ENCODE measurements around the gene ZFR.
"Not testable (repeated sequence)": the region's sequence is repeated elsewhere in the genome, so short reads cannot be mapped to it uniquely, and the experiment has no call there.

The ZFR gene

GRCh38 chr5:32450952-32451351 lies 6.4 kb upstream of the ZFR start:
- no peak for DNase-seq

DNA sequence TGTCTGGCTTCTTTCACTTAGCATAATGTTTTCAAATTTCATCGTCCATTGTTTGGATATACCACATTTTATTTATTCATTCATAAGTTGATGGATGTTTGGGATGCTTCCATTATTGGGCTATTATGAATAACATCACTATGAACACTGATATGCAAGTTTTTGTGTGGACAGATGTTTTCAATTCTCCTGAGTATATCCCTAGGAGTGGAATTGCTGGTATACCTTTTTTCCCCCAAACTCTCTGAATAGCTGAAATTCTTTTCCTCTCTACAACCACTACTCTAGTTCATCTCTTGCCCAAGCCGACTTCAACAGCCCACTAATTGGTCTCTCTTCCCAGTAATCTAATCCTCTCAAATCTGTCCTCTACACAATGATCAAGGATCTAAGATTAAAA lies 4.7 kb upstream of the ZFR start:
- DNase-seq = no peak

GRCh38 chr5:32446630-32447029 lies 2.1 kb upstream of the ZFR start:
- peak; percentile 23 to 44 for DNase-seq

- DNase-seq = no peak
Observed at GRCh38 chr5:32445831-32446614, 1.5 kb upstream of the ZFR start.

DNA sequence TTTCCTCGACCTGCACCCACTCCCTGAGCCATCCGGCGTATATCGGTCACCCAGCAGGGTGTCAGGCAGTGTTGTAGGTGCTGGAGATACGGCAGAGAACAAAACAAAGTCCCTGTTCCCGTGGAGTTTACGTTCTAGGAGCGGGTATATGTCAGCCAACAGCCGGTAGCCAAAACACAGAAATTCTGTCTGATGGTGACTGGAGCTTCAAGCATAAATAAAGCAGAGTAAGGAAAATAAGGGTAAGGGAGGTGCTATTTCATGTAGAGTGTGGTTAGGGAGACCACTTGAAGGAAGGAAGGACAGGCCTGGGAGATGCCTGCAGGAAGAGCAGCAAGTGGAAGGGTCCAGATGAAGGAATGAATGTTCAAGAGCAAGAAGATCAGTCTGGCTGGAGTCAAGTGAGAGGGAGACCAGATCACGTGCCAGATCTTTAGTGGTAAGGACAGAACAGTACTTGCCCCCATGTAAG lies 783 bp upstream of the ZFR start:
- no peak for DNase-seq

GRCh38 chr5:32443541-32444430 lies 754 bp downstream of the ZFR start:
- DNase-seq = peak; percentile 13 to 18

DNA sequence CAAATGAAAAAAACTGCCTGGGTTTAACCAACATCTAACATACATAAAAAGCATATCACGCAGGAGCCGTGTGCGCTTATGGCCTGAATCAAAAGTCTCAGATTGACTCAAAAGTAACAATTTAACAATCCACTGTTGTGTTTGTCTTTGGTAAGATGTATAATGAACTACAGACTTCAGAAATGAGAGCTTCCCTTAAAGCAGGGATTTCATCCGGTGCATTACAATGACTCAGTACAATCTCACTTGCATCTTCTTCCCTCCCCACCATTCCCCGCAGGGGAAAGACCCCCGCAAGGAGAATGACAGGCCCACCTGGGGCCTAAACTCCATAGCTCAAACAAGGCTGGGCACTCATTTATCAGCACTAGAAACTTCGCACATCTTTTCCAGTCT lies 1.4 kb downstream of the ZFR start:
- DNase-seq = peak; percentile 18 to 25

GRCh38 chr5:32439086-32439642 lies 5.4 kb downstream of the ZFR start:
- no peak for DNase-seq

DNA sequence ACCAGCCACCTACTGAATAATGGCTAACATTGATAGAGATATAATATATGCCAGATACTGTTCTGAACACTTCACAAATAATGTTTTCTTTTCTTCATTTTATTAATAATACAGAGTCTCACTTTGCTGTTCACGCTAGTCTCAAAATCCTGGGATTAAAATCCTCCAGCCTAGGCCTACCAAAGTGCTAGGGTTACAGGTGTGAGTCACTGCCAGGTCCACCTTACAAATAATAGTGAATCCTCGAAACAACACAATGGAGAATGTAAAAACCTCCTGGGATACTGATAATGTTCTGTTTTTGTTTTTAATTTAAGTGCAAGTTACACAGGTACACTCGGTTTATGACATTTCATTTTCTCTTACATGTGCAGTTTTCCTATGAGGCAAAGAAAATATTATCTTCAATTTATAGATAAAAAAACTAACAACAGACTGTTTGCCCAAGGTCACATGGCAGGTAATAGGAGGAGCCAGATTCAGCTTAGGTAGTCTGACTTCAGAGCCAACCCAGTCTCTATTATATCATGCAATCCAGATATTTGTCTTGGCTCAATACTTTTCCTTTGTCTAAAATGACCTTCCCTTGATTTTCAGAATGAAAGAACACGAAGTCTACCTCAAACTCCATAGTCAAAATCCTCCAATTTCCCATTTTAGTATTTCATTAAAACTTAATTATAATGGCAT lies 7.8 kb downstream of the ZFR start:
- no peak for DNase-seq

GRCh38 chr5:32435383-32435782 lies 9.2 kb downstream of the ZFR start:
- DNase-seq = no peak

DNA sequence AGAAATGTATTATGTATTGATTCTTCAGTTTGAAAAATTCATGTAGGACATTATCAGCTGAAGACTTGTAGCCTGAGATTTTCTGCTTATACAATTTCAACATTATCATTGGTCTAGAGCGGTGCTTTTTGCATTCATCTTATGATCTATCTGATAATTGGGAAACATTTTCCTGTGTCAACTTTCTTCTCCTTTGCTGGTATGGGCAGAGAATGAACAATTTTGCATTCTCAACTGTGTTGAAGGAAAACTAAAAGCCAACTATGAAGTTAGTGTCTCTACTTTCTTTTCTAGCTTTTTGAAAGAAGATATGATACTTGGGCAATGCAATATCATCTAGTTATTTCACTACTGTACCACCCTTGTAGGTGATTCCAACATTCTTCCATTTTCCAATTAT lies 10.3 kb downstream of the ZFR start:
- DNase-seq = peak; percentile 45 to 56

- DNase-seq = no peak
Observed at GRCh38 chr5:32432633-32433032, 11.9 kb downstream of the ZFR start.

- not testable (repeated sequence) for DNase-seq
Observed at GRCh38 chr5:32430825-32431224, 13.7 kb downstream of the ZFR start.

DNA sequence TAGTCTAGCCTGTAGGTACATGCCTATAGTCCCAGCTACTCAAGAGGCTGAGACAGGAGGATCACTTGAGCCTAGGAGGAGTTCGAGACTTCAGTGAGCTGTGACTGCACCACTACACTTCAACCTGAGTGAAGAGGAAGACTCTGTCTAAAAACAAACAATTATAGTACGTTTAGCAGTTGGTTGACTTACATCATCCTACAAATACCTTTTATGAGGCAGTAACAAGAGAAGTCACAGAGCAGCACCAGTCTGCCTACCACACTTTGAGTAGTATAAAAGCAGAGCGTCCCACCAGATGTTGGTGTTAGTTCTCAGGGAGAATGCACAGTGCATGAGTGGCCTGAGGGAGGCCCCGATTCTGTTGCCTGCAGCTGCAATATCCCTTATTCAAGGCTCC lies 16.1 kb downstream of the ZFR start:
- no peak for DNase-seq

DNA sequence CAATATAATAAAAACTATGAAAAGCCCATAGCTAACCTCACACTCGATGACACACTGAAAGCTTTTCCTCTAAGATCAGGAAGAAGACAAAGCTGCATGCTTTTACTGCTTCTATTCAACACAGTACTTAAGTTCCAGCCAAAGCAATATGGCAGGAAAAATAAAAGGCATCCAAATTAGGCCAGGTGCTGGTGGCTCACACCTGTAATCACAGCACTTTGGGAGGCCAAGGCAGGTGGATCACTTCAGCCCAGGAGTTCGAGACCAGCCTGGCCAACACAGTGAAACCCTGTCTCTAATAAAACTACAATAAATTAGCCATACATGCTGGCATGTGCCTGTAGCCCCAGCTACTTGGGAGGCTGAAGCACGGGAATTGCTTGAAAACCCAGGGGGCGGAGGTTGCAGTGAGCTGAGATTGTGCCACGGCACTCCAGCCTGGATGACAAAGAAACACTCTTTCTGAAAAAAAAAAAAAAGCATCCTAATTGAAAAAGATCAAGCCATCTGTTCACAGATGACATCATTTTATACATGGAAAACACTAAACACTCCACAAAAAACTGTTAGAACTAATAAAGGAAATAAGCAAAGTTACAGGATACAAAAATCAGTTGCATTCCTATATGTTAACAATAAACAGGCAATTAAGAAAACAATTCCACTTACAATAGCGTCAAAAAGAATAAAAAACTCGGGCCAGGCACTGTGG lies 17.9 kb downstream of the ZFR start:
- DNase-seq = no peak

GRCh38 chr5:32422697-32423096 lies 21.8 kb downstream of the ZFR start:
- DNase-seq = no peak

- no peak for DNase-seq
Observed at GRCh38 chr5:32421075-32421474, 23.5 kb downstream of the ZFR start.

DNA sequence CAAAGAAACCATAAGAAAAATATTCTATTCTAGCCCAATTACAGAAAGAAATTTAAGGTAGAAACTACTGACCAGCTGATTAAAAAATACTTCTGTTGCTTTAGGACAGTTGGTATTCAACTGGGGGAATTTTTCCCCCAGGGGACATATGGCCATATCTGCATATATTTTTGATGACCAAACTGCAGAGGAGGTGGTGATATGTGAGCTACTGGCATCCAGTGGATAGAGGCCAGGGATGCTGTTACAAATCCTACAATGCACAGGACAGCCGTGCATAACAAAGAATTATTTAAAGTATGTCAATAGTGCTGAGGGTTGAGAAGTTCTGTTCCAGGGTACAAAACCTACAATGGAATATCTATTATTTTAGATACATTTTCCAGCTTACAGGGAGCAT lies 24.0 kb downstream of the ZFR start:
- no peak for DNase-seq

GRCh38 chr5:32419791-32420190 lies 24.7 kb downstream of the ZFR start:
- no peak for DNase-seq

GRCh38 chr5:32413466-32414263 lies 30.9 kb downstream of the ZFR start:
- DNase-seq = no peak

DNA sequence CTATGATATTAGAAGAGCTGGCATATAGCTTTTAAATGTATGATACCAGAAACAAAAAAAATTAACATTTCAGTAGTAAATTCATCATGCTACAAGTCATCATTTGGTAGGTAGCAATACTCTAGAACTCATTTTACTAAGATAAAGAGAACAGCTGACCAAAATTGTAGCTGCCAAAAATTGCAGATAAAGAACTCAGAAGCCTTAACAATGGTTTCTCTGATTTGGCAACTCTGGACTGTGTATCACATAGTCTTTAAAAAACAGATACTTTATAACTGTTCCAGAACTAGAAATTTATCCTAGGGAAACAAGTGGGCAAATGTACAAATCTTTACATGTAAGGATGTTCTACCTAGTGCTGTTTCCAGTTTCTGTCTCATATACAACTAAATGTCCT lies 33.9 kb downstream of the ZFR start:
- DNase-seq = no peak

DNA sequence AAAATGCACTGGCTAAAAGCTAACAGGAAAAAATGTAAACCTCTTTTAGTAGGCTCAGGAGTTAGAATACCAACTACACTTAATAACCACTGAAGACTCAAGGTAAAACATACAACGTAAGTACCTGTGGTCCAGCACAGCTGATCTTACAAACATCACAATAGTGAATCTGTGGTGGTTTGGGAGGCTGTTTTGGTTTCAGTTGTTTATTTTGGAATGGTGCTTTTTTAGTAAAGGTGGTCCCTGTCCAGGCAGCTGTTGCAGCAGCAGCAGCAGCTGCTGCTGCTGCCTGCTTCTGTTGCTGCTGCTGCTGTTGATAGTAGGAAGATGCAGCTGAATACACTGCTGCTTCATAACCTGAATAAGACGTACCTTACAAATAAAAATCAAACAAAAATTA lies 37.9 kb downstream of the ZFR start:
- no peak for DNase-seq

Measured in inflammatory macrophage treated with lipopolysaccharide for 1 hour (primary cell).